Skeletal muscle tissue (tissue), 4 donors: Measurements from ENCODE around the gene SEPTIN10. TPM values are rescaled to one million over a fixed set of nuclear protein-coding genes. Genes with fewer than 3 reads are reported as not detected.
A peak's percentile ranks its signal among the peaks of the same experiment; 100 is the strongest.
"Not testable (repeated sequence)": the region's sequence is repeated elsewhere in the genome, so short reads cannot be mapped to it uniquely, and the experiment has no call there.

Experiments
- H3K27ac ChIP-seq: one replicate; pipeline ENCODE4 v1.7.0; 2013; ENCODE audit warnings: mild to moderate bottlenecking, low read depth, low read length, inconsistent platforms
- H3K27me3 ChIP-seq, 3 donors: one replicate each; pipeline ENCODE4 v1.7.0; 2013; ENCODE audit warnings: low read length in 3 of 3; ENCODE audit not compliant: control insufficient read depth in 3 of 3, insufficient read depth in 3 of 3
- H3K36me3 ChIP-seq, 3 donors: one replicate each; pipeline ENCODE4 v1.7.0; 2013; ENCODE audit warnings: low read length in 3 of 3; ENCODE audit not compliant: control insufficient read depth in 3 of 3, insufficient read depth in 3 of 3
- H3K4me1 ChIP-seq, 3 donors: one replicate each; pipeline ENCODE4 v1.7.0; 2013; ENCODE audit warnings: low read length in 3 of 3, mild to moderate bottlenecking in 3 of 3; ENCODE audit not compliant: control insufficient read depth in 3 of 3, insufficient read depth in 3 of 3
- H3K4me3 ChIP-seq, 3 donors: one replicate each; pipeline ENCODE4 v1.7.0; 2013; ENCODE audit warnings: low read length in 3 of 3
- H3K9ac ChIP-seq, 3 donors: one replicate each; pipeline ENCODE4 v1.7.0; 2013; ENCODE audit warnings: low read length in 3 of 3, mild to moderate bottlenecking in 3 of 3, moderate library complexity in 2 of 3, low read depth in 1 of 3
- H3K9me3 ChIP-seq, 3 donors: one replicate each; pipeline ENCODE4 v1.7.0; 2013; ENCODE audit warnings: low read length in 3 of 3; ENCODE audit not compliant: control insufficient read depth in 3 of 3
- total RNA-seq: library from RNA; depleted of rRNA; stranded (reverse); fragments of >200 nt; gene quantifications from one replicate; pipeline ENCODE4 v1.2.3, GENCODE V29; 2014
- donor health status: Osteomylitis.

Gene SEPTIN10
- total RNA-seq, 1 donor from 2014 or later, result 109 TPM

DNA sequence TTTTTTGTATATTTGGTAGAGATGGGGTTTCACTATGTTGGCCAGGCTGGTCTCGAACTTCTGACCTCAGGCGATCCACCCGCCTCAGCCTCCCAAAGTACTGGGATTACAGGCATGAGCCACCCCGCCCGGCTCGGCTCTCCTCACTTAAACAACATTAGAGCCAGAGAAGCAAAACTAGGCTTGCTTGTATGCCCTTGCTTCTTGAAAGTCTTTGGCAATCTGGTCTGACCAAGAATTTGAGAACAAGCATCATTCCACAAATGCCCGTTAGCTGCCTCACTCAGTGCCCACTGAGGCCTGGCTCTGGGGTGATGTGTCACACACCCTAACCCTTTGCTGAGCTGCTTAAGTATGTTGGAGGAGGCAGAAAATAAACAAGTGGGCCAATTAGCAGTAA is 33.9 kb upstream of the SEPTIN10 start:
- Histone ChIP-seq H3K4me3 (no peak overlapping the region), H3K36me3 (no peaks in the 10 kb centered on the region), H3K27me3 (no peaks in the 10 kb centered on the region), H3K9ac (no peak overlapping the region), H3K4me1 (peaks cover 0 to 4% (median 2%) of the 10 kb centered on the region in 3 donors), H3K9me3 (no peaks in the 10 kb centered on the region), H3K27ac (no peak overlapping the region)

DNA sequence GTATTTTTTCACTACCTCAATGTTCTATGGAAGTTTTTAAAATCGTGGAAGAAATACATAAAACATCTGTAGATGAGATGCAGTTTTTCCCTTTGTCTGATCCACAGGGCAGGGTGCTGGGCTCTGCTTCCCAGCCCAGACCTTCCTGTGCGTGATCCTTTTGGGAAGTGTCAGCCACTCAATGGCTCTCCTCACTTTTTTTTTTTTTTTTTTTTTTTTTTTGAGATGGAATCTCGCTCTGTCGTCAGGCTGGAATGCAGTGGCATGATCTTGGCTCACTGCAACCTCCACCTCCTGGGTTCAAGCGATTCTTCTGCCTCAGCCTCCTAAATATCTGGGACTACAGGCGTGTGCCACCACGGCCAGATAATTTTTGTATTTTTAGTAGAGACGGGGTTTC is 33.2 kb upstream of the SEPTIN10 start:
- peaks cover 0 to 4% (median 2%) of the 10 kb centered on the region in 3 donors for H3K4me1 ChIP-seq
- H3K36me3 ChIP-seq, result no peaks in the 10 kb centered on the region
- no peaks in the 10 kb centered on the region for H3K9me3 ChIP-seq
- H3K27ac ChIP-seq, result no peak overlapping the region
- no peak overlapping the region for H3K9ac ChIP-seq
- H3K27me3 ChIP-seq, result no peaks in the 10 kb centered on the region
- H3K4me3 ChIP-seq, result no peak overlapping the region

DNA sequence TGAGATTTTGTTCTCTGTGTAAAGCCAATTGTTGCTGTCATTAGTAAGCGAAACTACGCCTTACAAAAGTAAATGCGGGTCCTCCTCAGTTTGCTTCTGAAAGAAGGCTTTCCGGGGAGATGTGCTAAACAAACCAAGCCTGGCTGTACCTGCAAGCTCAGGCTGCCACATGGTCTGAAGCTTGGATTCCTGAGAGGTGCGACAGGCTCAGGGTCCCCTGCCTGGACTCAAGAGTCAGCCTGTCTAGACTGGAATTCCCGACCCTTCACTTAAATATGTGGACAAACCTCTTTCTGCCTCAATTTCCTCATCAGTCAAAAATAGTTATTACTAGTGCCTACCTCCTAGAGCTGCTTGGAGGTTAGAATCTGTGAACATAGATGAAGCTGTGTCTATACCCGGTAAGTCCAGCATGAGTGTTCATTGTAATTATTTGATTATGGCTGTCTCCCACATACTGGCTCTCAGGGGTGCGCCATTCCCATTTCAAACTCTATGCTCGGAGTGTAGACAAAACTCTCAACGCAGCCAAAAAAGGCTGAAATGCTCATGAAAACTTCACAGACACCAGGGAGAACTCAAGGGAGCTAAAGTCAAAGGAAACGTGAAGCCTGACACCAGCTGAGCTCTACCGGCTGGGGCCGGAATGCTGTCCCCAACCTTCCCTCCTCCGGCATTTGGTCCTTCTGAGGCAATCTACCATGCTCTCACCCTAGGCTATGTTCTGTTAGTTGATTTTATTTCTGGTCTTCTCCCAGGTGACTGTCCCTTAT is 31.8 kb upstream of the SEPTIN10 start:
- no peak overlapping the region for H3K4me3 ChIP-seq
- H3K4me1 ChIP-seq, result peaks cover 0 to 4% (median 2%) of the 10 kb centered on the region in 3 donors
- no peak overlapping the region for H3K27ac ChIP-seq
- no peak overlapping the region for H3K9ac ChIP-seq
- no peaks in the 10 kb centered on the region for H3K9me3 ChIP-seq
- H3K36me3 ChIP-seq, result no peaks in the 10 kb centered on the region
- no peaks in the 10 kb centered on the region for H3K27me3 ChIP-seq

DNA sequence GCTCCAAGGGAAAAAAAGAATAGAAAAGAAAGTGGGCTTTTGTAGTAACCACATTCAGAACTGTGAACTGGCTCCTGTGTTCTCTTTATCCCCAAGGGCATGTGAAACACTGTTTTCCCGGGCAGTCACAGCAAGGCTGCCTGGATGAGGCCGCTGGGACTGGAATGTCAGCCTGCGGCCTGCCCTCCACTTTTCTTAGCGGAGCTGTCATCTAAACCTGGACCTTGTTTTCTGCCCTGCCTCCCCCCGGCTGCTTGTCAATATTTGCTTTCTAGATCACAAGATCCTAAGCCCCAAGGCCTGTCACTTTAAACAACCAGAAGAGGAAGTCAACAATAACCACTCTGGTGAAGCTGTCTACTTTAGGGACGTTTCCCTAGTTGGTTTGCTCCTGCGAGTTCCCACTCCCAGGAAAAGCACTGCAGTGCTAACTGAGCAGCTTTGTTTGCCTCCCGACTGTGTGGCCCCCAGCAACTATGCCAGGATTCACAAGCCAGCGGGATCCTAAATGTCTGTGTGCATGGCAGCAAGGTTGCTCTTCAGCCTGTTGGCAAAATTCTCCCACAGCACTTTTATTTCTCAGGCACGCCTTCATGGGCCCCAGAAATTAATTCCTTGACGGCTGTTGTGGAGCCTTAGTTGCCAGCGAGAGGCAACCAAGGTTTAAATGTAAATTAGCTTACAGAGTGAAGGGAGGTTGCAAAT is 31.0 kb upstream of the SEPTIN10 start:
- peak overlapping the region; percentile 68 for H3K27ac ChIP-seq
- peak overlapping the region; percentile 21 to 45 (median 38) for H3K9ac ChIP-seq
- H3K36me3 ChIP-seq, result no peaks in the 10 kb centered on the region
- H3K4me1 ChIP-seq, result peaks cover 0 to 4% (median 2%) of the 10 kb centered on the region in 3 donors
- no peak overlapping the region for H3K4me3 ChIP-seq
- no peaks in the 10 kb centered on the region for H3K9me3 ChIP-seq
- no peaks in the 10 kb centered on the region for H3K27me3 ChIP-seq

DNA sequence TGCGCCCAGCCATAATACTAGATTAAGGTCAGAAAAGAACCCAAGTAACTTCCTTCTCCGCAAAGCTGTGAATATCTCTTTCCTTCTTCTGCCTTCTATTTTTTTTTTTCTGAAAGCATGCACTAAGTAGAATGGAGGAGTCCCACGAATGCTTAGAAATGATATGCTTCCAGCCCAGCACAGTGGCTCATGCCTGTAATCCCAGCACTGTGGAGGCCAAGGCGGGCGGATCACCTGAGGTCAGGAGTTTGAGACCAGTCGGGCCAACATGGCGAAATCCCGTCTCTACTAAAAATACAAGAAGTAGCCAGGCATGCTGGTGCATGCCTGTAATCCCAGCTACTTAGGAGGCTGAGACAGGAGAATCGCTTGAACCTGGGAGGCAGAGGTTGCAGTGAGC is 26.2 kb upstream of the SEPTIN10 start:
- not testable (repeated sequence) for H3K4me3 ChIP-seq, H3K4me1 ChIP-seq, H3K9ac ChIP-seq, H3K27ac ChIP-seq, H3K36me3 ChIP-seq, H3K27me3 ChIP-seq, H3K9me3 ChIP-seq

DNA sequence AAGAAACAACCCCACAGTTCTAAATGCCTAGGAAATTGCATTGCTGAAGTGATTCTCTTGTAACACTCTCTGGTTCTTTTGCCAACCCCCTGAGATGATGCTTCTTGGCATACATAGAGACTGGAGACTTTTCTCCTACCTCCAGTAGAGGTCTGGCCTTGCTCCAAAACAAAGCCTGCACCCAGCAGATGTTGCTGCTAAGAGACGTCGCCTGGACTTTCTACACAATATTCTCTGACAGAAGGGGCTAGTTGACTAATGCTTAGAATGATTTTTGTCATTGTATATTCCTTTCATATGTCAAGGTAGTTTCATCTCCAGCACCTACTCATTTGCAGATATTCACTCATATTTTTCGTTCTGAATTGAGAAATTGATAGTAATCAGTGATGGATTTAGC is 25.0 kb upstream of the SEPTIN10 start:
- no peak overlapping the region for H3K4me3 ChIP-seq
- H3K36me3 ChIP-seq, result no peaks in the 10 kb centered on the region
- H3K4me1 ChIP-seq, result no peaks in the 10 kb centered on the region
- no peak overlapping the region for H3K9ac ChIP-seq
- no peaks in the 10 kb centered on the region for H3K27me3 ChIP-seq
- no peak overlapping the region for H3K27ac ChIP-seq
- H3K9me3 ChIP-seq, result no peaks in the 10 kb centered on the region

DNA sequence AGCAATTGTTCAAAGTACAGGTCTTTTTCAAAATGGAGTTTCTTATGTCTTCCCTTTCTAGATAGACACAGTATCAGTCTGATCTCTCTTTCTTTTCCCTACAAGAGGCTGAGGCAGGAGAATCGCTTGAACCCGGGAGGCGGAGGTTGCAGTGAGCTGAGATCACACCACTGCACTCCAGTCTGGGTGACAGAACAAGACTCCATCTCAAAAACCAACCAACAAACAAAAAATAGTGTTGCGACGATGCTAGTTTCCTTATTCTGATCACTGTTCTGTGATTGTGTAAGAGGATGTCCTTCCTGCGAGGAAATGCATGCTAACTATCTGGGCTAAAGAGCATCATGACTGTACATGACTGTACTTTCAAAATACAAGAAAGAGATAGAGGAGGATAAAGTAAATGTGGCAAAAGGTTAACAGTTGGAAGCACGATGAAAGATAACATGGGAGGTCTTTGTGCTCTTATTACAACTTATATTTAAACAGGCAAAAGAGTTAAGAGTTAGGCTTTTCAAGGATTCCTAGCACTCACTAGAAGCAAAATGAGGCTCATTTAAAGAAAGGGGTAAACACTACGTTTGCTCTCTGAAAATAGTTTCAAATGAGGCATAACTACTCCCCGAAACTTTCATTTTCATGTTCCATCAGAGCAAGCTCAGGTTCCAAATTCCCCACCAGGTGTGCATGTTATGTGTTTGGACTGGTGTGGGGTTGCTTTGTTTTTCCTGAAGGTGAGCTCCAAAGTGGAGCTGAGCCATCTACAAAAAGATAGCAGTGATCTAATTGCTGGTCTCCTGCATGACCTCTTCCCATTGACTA is 24.2 kb upstream of the SEPTIN10 start:
- no peak overlapping the region for H3K4me3 ChIP-seq
- no peak overlapping the region for H3K9ac ChIP-seq
- no peaks in the 10 kb centered on the region for H3K27me3 ChIP-seq
- H3K4me1 ChIP-seq, result no peaks in the 10 kb centered on the region
- no peaks in the 10 kb centered on the region for H3K36me3 ChIP-seq
- H3K9me3 ChIP-seq, result no peaks in the 10 kb centered on the region
- H3K27ac ChIP-seq, result no peak overlapping the region

DNA sequence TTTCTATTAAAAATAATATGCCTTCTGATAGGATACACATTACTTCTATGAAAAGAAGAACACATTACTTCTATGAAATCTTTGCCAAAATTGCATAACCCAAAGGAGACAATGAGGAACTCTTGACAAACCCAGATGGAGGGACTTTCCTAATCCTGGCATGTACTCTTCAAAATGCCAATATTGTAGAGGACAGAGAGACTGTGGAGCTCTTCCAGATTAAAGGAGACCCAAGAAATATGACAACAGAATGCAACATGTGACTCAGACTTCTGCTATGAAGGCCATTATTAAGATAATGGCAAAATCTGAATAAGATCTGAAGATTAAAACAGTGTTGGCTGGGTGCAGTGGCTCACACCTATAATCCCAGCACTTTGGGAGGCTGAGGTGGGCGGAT is 22.6 kb upstream of the SEPTIN10 start:
- Histone ChIP-seq H3K4me1 (no peaks in the 10 kb centered on the region), H3K4me3 (no peak overlapping the region), H3K27ac (no peak overlapping the region), H3K9ac (no peak overlapping the region), H3K9me3 (no peaks in the 10 kb centered on the region), H3K36me3 (no peaks in the 10 kb centered on the region), H3K27me3 (no peaks in the 10 kb centered on the region)

DNA sequence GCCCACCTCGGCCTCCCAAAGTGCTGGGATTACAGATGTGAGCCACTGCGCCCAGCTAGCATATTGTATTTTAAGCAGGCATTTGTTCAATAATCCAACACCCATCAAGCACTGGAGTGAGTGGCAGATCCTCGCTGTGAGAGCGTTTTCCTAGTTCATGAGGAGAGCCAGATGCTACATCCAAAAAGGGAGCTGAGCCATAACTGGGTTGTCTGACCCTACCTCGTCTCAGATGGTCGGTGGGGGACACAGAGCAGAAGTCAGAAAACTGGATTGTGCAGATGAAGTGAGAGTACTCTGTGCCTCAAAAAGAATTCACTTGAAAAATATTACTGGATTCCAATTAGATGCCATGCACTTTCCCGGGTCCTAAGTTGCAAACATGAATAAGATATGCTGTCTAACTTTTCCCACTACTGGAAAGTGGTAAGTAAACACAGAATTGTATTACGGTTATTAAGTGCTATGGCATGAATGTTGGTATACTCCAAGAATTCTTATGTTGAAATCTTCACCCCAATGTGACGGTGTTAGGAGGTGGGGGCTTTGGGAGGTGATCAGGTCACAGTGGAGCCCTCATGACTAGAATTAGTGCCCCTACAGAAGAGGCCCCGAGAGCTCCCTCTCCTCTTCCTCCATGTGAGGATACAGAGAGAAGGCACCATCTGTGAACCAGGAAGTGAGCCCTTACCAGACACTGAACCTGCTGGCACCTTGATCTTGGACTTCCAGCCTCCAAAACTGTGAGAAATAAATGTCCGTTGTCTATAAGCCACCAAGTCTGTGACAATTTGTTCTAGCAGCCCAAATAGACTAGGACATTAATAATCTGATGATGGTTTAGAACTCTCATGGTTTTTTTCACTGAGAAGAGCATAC is 21.9 kb upstream of the SEPTIN10 start:
- Histone ChIP-seq H3K27me3 (no peaks in the 10 kb centered on the region), H3K4me3 (no peak overlapping the region), H3K9ac (no peak overlapping the region), H3K4me1 (no peaks in the 10 kb centered on the region), H3K27ac (no peak overlapping the region), H3K36me3 (no peaks in the 10 kb centered on the region), H3K9me3 (no peaks in the 10 kb centered on the region)
